Stimulated activated CD8-positive, alpha-beta memory T cell treated with anti-CD3 and anti-CD28 coated beads, Interleukin-15, amount 100 ng/mL, for 48 hours (primary cell): ENCODE data around the gene CHRNB2.
"Not testable (repeated sequence)": the region's sequence is repeated elsewhere in the genome, so short reads cannot be mapped to it uniquely, and the experiment has no call there.

Source experiments
- DNase-seq, 2 donors: peaks; one replicate each; pipeline ENCODE4 v3.0.0-alpha.2; 2020; ENCODE audit warnings: low read depth in 2 of 2

The CHRNB2 gene

GRCh38 chr1:154567386-154568156 is at the start of gene CHRNB2:
Gene CHRNB2 (plus strand): TSS chr1:154567778. CDS start chr1:154568045, 267 bp downstream.
- DNase-seq: peak; percentile 51 to 54

- no peak for DNase-seq
These were observed 48.0 kb upstream of the CHRNB2 start for GRCh38 chr1:154519591-154519991.

GRCh38 chr1:154520333-154520732 is 47.2 kb upstream of the CHRNB2 start:
- no peak for DNase-seq

GRCh38 chr1:154521695-154522094 is 45.9 kb upstream of the CHRNB2 start:
- no peak for DNase-seq

GRCh38 chr1:154524881-154525280 is 42.7 kb upstream of the CHRNB2 start:
- no peak for DNase-seq

- no peak for DNase-seq
These were observed 40.4 kb upstream of the CHRNB2 start for GRCh38 chr1:154527192-154527591.

GRCh38 chr1:154529308-154529707 is 38.3 kb upstream of the CHRNB2 start:
- no peak for DNase-seq

- not testable (repeated sequence) for DNase-seq
These were observed 35.6 kb upstream of the CHRNB2 start for GRCh38 chr1:154531950-154532349.

GRCh38 chr1:154533952-154534844 is 33.4 kb upstream of the CHRNB2 start:
- DNase-seq: no peak

- DNase-seq: no peak
These were observed 31.0 kb upstream of the CHRNB2 start for GRCh38 chr1:154536570-154536969.

- DNase-seq: no peak
These were observed 27.8 kb upstream of the CHRNB2 start for GRCh38 chr1:154539486-154540483.

GRCh38 chr1:154541231-154541630 is 26.3 kb upstream of the CHRNB2 start:
- DNase-seq: no peak

- peak; percentile 40 to 44 for DNase-seq
These were observed 21.1 kb upstream of the CHRNB2 start for GRCh38 chr1:154546264-154547063.

- no peak for DNase-seq
These were observed 20.4 kb upstream of the CHRNB2 start for GRCh38 chr1:154547105-154547732.

- DNase-seq: no peak
These were observed 19.6 kb upstream of the CHRNB2 start for GRCh38 chr1:154548028-154548427.

GRCh38 chr1:154549202-154549770 is 18.3 kb upstream of the CHRNB2 start:
- DNase-seq: no peak

- no peak for DNase-seq
These were observed 17.5 kb upstream of the CHRNB2 start for GRCh38 chr1:154550070-154550469.

GRCh38 chr1:154550657-154551056 is 16.9 kb upstream of the CHRNB2 start:
- no peak for DNase-seq

- DNase-seq: no peak
These were observed 16.1 kb upstream of the CHRNB2 start for GRCh38 chr1:154551474-154551873.

- no peak for DNase-seq
These were observed 15.5 kb upstream of the CHRNB2 start for GRCh38 chr1:154552036-154552435.
